Measurements from ENCODE around the gene ADORA2B. TPM values are rescaled to one million over a fixed set of nuclear protein-coding genes. Genes with fewer than 3 reads are reported as not detected.

Gene ADORA2B
- total and polyA plus RNA-seq, 2 of the 4 experiments (the other 2 are of a cell fraction): 5.2 to 5.5 TPM

DNA sequence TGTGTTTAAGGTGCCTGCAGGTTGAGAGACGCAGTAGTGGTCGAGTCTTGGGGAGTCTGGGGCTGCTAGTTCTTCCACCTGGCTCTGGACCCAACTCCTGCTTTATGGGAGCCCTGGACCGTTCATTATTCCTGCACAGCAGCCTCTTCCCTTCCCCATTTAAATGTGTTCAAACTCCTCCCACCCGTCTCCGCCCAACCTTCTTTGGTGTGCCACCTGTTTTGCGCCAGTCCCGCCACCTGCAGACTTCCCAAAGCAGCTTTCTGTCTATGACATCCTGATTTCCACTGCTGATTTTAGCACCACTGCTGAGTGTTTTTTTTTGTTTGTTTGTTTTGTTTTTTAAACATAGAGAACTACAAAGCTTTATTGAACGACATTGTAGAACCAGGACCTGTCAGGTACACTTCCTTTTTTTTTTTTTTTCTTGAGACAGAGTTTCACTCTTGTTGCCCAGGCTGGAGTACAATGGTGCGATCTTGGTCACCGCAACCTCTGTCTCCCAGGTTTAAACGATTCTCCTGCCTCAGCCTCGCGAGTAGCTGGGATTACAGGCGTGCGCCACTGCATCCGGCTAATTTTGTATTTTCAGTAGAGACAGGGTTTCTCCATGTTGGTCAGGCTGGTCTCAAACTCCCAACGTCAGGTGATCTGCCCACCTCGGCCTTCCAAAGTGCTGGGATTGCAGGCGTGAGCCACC is 12.8 kb downstream of the ADORA2B start:
- in situ Hi-C loops (cut with MboI; ENCODE audit: low sequenced_read_pairs): loop anchor here (25.0 kb wide), 1 partner anchor 695 kb away; the partner anchor contains the start of gene PMP22
- intact Hi-C loops (cut with micrococcal nuclease): no loop called here
- H3K4me1 ChIP-seq (ENCODE audit: control insufficient read depth, insufficient read depth, low read length): peaks cover 22% of the 10 kb centered on the region

More for the DNA sequence above, 12.8 kb downstream of the ADORA2B start:
- no CpG with 5 or more reads among the region's 19 CpGs for WGBS, 2 experiments (ENCODE audit: extremely low coverage in 2 of 2, insufficient read length in 1 of 2)
- Histone ChIP-seq H3K27ac (ENCODE audit: insufficient read depth, low read length) (no peak overlapping the region), H2AFZ (replicated peaks; ENCODE audit: low read length, poor library complexity) (no peak overlapping the region), H4K91ac (ENCODE audit: insufficient read depth, low read depth, low read length) (0 out of 2 replicates have a peak overlapping the region, but pooled peaks have one; percentile 8), H2BK15ac (ENCODE audit: low read depth, low read length) (peak overlapping the region; percentile 88; the same call in 2 of the 3 replicates), H4K8ac (ENCODE audit: low read depth in 2 of 2, low read length in 2 of 2) (peak overlapping the region; percentile 66 to 82; a peak in 2 of 4 replicates), H3K9ac (ENCODE audit: low read depth, low read length) (no peak overlapping the region), H3K9me1 (ENCODE audit: insufficient read depth, low read length) (peaks cover 14% of the 10 kb centered on the region), H2AK9ac (replicated peaks; ENCODE audit: low read depth, low read length, poor library complexity) (peak overlapping the region; percentile 8), H4K5ac (ENCODE audit: low read depth, low read length) (no peak overlapping the region; the same call in 1 of the 2 replicates), H2BK5ac (ENCODE audit: low read depth, low read length, poor library complexity, severe bottlenecking) (peak overlapping the region; percentile 96), H2AK5ac (ENCODE audit: low read depth, low read length) (peak overlapping the region; percentile 97), H2BK20ac (ENCODE audit: low read depth, low read length) (peak overlapping the region; percentile 99), H3K23ac (ENCODE audit: low read depth, low read length) (no peak overlapping the region), H3K36me3 (ENCODE audit: control insufficient read depth, insufficient read depth, low read length) (no peaks in the 10 kb centered on the region), H3K79me1 (ENCODE audit: low read depth in 1 of 2, low read length in 2 of 2) (peaks cover 9 to 27% of the 10 kb centered on the region in 2 experiments; a peak in 3 of 4 replicates), H3K14ac (replicated peaks; ENCODE audit: low read depth, low read length) (no peak overlapping the region; the same call in 1 of the 2 replicates), H3K9me3 (ENCODE audit: control insufficient read depth, insufficient read depth, low read length) (no peaks in the 10 kb centered on the region), H4K20me1 (ENCODE audit: insufficient read depth, low read length) (peaks cover 7% of the 10 kb centered on the region), H3K4me3 (ENCODE audit: insufficient read depth, low read depth, low read length) (no peak overlapping the region), H2BK120ac (ENCODE audit: low read depth, low read length) (peak overlapping the region; percentile 3; the same call in 1 of the 2 replicates), H3K18ac (ENCODE audit: low read depth, low read length) (no peak overlapping the region), H3K4me2 (ENCODE audit: low read depth, low read length) (no peak overlapping the region), H3K4ac (ENCODE audit: low read depth, low read length) (no peak overlapping the region; the same call in 1 of the 2 replicates), H3K27me3 (ENCODE audit: control insufficient read depth, insufficient read depth, low read length) (no peaks in the 10 kb centered on the region), H3K56ac (ENCODE audit: extremely low read depth, insufficient read depth, low read length) (no peak overlapping the region)
- CTCF ChIA-PET: no interaction called here
- dilution Hi-C loops (cut with HindIII; ENCODE audit: low sequenced_read_pairs, unreplicated experiment): no loop called here
- ATAC-seq (ENCODE audit: low read depth) (no peak), DNase-seq (no peak)
- BruUV-seq (replicated peaks): no TSS peak
- no peak for TF ChIP-seq CHD1 (IDR thresholded peaks at IDR 0.05; ENCODE audit: low read depth, low read length)
- TF ChIP-seq, protein P1, sequence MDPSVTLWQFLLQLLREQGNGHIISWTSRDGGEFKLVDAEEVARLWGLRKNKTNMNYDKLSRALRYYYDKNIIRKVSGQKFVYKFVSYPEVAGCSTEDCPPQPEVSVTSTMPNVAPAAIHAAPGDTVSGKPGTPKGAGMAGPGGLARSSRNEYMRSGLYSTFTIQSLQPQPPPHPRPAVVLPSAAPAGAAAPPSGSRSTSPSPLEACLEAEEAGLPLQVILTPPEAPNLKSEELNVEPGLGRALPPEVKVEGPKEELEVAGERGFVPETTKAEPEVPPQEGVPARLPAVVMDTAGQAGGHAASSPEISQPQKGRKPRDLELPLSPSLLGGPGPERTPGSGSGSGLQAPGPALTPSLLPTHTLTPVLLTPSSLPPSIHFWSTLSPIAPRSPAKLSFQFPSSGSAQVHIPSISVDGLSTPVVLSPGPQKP (IDR thresholded peaks at IDR 0.05; ENCODE audit: borderline replicate concordance, low read depth, low read length): no peak
- POLR2A ChIA-PET (ENCODE audit: unreplicated experiment): no interaction called here

Data from IMR-90 (cell line).